GM18502 (cell line): ENCODE results near the gene DNAJA2.
"Not testable (repeated sequence)": the region's sequence is repeated elsewhere in the genome, so short reads cannot be mapped to it uniquely, and the experiment has no call there.

Experiments used
- ATAC-seq: cut with Tn5 transposase; IDR thresholded peaks from one replicate; pipeline ENCODE4 v1.9.1; 2021; ENCODE audit warnings: mild to moderate bottlenecking; ENCODE audit not compliant: unreplicated experiment, poor library complexity

Gene DNAJA2

DNA sequence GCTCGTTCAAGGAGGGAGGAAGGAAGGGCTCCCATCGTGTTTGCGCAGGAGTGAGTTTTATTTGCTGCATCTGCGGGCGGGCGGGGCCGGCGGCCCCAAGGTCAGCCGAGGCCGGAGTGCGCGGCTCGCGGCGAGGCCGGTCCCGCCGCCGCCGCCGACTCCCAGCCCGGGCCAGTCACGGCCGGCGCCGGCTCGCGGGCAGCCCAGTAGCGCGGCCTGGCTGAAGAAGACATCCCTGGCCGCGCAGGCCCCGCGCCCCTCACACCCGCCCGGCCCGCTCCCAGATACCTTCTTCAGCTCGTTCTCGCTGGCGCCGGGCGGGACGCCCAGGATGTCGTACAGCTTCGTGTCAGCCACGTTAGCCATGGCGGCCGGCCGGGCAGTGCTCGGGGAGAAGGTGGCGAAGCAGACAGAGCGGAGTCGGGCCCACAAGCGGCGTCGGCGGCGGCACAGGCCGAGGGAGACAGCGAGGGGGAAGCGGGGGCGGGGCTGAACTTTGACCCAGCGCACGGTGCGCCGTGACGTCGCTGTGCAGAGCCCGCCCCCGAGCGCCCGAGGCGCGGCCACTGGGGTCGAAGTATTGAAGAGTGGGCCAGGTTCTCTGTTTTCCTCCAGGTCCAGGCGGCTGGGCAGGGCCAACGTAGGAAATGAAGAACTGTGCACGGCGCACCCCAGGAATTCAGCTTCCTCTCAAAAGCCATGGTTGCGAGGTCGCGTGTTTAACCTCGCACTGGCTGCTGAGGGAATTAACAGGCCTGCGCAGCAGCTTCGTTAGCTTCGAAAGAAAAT is at the start of gene DNAJA2:
Gene DNAJA2 (minus strand): TSS at position 468 of the 789 bp plus-strand sequence. CDS start 102 bp downstream, at position 366.
- peak; percentile 83 for ATAC-seq

DNA sequence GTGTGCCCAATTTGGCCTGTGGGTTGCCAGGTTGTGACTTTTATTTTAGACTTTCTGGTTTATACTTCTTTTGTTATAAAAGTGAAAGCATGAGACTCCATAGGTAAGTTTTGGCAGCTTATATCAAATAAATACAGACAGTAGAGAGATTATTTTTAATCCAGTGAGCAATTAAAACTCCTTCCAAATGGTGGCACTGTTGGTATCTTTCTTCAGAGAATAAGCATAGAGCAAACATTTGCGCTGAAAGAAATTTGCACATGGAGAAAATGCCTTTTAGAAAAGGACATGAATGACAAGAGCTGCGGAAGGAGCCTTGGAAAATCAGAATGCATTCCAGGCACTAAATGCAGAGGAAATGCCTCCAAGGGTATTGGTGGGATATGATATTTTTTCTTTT is 46.1 kb upstream of the DNAJA2 start:
- ATAC-seq, result no peak

DNA sequence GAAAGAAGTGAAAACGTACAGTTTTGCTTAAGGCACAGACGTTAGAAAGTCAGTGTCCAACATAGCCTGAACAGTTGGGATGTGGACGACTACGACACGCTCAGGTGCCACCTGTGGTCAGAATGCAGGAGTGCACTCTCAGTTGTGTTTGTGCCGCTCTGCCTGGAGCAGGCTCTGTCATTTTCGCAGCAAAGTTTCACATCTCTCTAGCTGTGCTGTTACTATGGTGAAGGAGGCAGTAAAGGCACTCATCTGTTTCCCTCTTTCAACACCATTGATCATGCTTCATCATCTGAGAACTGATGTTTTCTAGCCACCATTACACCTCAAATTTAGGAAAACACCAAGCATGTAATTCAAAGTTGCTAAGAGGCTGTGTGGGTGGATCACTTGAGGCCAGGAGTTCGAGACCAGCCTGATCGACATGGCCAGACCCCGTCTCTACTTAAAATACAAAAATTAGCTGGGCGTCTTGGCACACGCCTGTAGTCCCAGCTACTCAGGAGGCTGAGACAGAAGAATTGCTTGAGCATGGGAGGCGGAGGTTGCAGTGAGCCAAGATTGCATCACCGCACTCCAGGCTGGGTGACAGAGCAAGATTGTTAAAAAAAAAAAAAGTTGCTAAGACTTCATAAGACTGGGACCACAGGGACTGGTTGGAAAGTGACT is 44.9 kb upstream of the DNAJA2 start:
- ATAC-seq, result peak; percentile 100

DNA sequence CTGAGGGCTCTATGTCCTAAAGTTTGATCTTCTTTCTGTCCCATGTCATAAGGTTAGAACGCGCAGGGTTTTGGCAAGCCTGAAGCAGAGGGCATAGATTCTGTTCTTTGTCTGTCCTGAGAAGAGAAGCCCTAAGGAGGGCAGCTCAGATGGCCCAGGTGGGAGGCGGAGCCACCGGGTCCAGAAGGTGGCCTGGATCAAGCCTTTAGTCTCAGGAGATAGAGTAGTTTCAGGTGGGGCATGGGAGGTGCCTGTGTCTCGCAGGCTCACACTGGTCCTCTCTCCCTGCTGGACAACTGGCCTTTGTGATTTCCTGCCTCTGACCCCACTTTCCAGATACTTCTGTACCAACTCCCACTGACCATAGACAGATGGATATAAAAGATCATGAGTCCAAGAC is 44.2 kb upstream of the DNAJA2 start:
- no peak for ATAC-seq

DNA sequence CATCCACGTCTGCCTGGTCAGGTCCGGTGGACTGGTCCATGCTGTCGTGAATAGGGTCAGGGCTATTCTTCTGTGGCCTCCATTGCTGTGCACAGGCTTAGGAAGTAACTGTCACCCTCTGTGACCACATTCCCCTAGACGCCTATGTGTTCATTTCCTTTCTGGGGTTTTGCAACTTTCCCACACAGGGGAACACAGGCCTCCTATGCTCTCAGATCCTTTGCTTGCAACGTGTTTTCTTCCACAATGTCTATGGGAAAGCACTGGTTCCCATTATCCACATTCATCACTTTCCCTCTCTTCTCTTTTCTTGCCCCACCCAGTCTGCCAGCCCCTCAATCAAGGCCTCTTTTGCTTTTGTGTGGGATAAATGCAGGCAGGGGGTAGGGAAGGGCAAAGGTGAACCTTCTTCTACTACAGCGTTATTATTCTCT is 43.2 kb upstream of the DNAJA2 start:
- peak; percentile 50 for ATAC-seq

DNA sequence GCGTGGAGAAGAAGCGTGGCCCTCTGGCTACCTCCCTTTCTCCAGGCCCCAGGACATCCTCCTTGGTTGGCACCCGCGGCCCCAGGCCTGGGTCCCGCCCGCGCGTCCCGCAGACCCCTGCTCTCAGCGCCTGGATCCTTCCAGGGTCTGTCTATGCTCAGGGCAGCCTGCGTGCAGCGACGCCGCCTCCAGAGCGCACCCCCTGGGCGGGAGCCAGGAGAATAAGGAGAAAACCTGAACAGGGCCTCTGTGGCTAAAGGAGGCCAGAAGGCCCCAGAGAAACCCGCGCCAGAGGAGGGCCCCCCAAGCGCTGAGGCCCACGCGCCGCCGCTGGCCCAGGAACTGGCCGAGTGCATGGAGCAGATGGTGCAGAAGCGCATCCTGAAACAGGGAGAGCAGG is 40.4 kb upstream of the DNAJA2 start:
- ATAC-seq, result no peak

DNA sequence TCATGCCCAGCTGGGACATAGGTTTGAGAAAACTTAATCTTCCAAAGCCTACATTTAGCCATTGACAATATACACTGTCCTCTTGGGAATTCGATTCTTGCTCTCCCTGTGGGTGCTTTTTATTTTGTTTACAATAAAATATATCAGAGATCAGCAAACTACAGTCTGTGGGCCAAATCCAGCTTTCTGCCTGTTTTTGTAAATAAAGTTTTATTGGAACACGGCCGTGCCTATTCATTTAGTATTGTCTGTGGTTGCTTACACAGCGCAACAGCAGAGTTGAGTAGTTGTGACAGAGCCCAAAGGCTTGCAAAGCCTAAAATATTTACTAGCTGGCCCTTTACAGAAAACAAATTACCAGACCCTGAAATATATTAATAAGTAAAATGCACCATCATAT is 39.7 kb upstream of the DNAJA2 start:
- ATAC-seq, result no peak

DNA sequence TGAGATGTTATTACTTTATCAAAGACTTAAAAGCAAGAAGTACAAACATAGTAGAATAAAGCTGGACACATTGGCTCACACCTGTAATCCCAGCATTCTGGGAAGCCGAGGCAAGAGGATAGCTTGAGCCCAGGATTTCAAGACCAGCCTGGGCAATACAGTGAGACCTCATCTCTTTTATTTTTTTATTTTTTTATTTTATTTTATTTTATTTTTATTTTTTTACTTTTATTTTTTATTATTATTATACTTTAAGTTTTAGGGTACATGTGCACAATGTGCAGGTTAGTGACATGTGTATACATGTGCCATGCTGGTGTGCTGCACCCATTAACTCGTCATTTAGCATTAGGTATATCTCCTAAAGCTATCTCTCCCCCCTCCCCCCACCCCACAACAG is 37.3 kb upstream of the DNAJA2 start:
- not testable (repeated sequence) for ATAC-seq

DNA sequence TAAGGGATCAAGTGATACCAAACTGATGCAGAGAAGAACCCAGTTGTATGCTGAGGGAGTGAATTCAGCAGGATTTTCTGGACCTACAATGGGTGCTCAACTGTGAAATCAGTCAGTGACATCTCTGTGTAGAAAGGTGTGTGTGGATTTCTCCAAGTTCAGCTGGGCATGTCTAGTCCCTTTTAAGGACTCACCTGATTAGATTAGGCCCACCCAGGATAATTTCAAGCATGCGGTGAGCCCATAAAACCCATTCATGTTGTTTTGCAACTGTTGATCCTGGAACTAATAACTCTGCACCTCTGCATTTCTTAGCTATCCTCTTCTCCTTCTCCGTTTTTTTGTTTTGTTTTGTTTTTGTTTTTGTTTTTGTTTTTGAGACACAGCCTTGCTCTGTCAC is 35.1 kb upstream of the DNAJA2 start:
- ATAC-seq, result no peak

DNA sequence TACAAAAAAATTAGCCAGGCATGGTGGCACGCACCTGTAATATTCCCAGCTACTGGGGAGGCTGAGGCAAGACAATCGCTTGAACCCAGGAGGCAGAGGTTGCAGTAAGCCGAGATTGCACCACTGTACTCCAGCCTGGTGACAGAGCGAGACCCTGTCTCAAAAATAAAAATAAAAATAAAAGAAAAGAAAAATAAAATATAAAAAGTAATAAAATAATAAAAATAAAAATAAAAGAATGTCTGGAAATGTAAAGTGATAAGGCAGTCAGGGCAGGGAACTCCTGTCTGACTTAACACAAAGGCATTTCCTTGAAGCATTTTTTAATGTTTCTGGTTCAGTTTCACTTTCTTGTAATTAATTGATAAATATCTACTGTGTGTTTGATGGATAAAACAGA is 34.7 kb upstream of the DNAJA2 start:
- ATAC-seq, result no peak

DNA sequence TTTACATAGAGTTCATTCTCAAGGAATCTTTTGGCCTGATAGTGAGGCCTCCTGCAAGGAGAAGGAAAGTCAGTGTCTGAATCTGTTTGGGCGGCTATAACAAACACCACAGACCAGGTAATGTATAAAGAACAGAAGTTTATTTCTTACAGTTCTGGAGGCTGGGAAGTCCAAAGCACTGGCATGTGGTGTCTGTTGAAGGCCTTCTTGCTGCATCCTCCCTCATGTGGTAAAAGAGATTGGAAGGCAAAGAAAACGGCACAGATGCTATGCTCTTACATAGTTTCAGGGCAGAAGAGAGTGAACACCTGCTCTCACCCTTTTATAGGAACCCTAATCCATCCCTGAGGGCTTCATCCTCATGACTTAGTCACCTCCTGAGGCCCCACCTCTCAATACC is 31.2 kb upstream of the DNAJA2 start:
- ATAC-seq, result no peak

DNA sequence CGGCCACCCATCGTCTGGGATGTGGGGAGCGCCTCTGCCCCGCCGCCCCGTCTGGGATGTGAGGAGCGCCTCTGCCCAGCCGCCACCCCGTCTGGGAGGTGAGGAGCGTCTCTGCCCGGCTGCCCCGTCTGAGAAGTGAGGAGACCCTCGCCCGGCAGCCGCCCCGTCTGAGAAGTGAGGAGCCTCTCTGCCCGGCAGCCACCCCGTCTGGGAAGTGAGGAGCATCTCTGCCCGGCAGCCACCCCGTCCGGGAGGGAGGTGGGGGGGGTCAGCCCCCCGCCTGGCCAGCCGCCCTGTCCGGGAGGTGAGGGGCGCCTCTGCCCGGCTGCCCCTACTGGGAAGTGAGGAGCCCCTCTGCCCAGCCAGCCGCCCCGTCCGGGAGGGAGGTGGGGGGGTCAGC is 26.6 kb upstream of the DNAJA2 start:
- not testable (repeated sequence) for ATAC-seq

DNA sequence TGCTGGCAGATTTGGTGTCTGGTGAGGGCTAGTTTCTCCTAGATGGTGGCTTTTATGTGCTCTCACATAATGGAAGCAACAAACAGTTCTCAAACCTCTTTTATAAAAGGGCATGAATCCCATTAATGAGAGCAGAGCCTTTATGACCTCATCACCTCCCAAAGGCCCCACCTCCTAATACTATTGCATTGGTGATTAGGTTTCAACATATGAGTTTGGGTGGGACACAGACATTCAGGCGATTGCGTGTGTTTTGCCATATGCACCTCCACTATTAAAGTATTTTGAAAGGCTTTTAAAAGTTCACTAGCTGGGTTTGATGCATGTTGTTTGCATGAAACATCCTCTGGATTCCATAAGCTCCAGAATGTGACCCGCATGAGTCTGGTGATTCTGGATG is 24.4 kb upstream of the DNAJA2 start:
- ATAC-seq, result no peak

DNA sequence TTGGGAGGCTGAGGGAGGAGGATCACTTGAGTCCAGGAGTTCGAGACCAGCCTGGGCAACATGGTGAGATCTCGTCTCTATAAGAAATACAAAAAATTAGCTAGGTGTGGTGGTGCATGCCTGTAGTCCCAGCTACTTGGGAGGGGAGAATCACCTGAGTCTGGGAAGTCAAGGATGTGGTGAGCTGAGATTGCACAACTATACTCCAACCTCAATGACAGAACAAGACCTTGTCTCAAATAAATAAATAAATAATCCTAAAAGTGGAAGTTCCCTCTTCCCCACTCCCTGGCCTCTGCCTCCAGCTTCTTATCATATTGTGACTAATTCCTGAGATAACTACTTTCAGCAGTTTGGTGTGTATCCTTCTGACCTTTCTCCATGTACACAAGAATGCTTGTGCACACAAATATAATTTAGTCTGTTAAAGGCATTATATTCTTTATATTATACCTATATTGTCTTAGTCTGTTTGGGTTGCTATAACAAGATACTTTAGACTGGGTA is 23.5 kb upstream of the DNAJA2 start:
- no peak for ATAC-seq

DNA sequence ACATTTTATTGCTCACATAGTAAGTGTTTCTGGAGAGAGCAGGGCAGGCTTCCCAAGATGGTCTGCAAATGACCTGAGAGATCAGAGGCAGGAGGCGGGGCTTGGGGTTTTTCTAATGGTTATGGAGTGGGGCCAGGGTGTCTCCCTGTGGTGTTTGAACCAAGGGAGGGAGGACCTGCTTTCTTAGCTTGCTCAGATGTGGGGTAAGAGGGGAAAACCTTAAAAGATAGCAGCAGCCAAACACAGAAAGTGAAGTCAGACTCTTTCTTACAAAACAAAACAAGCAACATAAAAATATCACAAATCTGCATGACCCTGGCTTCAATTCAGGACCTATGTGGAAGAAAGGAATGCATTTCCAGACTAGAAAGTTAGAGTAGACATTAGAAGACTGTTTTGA is 22.9 kb upstream of the DNAJA2 start:
- no peak for ATAC-seq

DNA sequence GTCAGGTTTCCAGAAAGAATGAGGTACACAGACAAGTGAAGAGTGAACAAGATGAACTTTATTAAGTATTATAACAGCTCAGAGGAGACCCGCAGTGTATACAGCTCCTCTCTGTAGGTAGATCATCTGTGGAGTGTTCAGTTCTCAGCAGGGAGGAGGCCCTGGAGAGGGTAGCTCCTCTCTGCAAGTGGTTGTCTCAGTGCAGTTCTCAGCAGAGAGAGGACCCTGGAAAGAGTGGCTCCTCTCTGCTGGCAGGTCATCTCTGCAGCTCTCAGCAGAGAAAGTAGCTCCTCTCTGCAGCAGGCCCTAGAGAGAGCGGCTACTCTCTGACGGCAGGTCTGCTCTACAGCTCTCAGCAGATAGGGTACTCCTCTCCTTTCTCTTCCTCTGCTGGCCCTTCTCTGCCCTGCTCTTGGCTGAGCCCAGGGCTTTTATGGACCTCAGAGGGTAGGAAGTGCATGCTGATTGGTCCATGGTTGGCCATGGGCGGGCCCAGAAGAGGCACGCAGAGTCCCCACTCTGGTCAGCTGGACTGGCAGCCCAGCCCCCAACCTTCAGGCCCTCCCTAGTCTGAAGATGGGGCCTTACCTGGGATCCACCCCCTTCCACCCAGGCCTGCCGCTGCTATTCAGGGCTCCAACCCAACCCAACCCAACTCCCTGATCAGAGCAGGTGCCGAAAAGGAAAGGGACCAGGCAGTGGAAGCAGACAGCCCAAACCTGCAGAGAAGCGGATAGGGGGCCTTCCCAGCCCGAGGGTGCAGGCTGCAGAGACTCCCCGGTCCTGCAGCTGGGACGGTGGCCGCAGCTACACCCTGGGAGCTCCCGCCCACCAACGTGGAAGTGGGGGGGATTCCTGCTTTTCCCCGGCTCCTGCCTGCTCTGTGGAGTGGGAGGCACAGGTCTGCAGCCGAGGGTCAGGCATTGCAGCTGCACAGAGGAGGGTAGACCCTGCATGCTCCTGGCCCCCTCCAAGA is 18.5 kb upstream of the DNAJA2 start:
- no peak for ATAC-seq

DNA sequence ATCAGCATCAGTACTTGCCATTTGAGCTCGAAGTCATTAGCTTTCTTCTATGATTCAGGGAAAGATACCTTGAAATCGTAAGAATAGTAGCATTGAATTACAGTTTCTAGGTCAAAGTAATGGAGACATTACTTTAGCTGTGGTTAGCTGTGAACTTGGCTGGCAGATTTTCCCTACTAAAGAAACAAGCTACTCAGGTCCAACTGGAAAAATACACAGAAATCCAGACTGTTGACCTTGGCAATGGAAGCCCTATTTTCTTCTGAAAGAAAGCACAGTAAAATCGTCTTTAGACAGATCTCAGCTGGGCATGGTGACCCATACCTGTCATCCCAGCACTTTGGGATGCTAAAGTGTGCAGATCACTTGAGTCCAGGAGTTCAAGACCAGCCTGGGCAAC is 13.4 kb upstream of the DNAJA2 start:
- ATAC-seq, result no peak

DNA sequence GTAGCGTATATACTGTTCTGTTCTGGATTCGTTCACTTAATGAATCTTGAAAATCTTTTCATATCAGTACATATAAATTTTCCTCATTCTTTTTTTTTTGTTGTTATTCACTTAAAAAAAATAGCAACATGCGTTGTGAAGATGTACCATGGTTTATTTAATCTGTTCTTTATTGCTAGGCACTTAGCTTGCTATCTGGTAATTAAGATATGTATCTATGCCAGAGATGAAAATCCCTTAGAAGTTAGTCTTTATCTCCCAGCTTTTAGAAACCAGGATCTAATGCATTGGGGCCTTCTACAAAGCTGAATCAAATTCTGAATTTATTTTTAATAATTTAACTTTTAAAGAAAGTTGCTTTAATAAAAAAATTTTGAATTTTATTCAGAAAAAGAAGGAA is 13.0 kb upstream of the DNAJA2 start:
- ATAC-seq, result no peak

DNA sequence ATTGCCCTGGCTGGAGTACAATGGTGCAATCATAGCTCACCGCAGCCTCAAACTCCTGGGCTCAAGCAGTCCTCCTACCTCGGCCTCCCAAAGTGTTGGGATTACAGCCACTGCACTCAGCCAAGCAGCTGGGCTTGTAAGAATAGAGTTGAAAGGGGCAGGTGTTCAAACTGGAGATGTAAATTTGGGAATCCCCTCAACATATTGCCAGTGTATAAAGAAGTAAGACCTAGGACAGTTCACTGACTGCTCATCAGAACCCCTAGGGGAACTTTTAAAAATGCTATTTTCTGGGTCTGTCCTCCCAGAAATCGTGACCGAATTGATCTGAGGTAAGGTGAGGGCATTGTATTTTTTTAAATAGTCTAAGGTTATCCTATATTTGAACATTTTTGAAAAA is 8.9 kb upstream of the DNAJA2 start:
- ATAC-seq, result no peak

DNA sequence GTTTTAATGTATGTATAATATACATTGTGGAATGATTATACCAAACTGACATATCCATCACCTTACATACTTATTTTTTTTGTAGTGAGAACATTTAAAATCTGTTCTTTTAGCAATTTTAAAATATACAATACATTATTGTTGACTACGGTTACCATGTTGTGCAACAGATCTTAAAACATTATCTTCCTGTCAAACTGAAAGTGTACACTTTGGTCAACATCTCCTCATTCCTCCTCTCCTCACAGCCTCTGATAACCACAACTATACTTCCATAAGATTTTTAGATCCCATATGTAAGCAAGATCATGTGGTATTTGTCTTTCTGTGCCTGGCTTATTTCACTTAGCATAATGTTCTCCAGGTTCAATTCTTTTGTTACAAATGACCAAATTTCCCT is 7.5 kb upstream of the DNAJA2 start:
- ATAC-seq, result no peak

DNA sequence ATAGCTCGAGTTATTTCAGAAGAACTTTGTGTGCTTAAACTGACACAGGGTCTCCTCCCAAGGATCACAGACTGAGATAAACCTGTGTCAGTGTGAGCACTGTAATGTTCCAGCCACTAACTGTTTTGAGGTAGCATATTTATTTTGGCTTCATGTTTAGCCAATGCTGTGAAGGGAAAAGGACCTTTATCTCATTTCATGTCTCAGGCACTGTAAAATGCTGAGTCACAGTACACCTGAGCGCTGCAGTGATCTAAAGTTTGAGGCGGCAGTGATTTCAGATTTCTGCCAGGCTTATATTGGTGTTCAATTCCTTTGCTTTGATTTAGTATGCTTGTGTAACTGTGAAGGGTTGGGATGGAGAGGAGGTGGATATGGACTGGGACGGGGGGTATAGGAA is 3.1 kb upstream of the DNAJA2 start:
- no peak for ATAC-seq
